Measurements from ENCODE around the gene STYXL1. TPM values are rescaled to one million over a fixed set of nuclear protein-coding genes. Genes with fewer than 3 reads are reported as not detected.
A peak's percentile ranks its signal among the peaks of the same experiment; 100 is the strongest.
"Not testable (repeated sequence)": the region's sequence is repeated elsewhere in the genome, so short reads cannot be mapped to it uniquely, and the experiment has no call there.

Gene STYXL1, protein sequence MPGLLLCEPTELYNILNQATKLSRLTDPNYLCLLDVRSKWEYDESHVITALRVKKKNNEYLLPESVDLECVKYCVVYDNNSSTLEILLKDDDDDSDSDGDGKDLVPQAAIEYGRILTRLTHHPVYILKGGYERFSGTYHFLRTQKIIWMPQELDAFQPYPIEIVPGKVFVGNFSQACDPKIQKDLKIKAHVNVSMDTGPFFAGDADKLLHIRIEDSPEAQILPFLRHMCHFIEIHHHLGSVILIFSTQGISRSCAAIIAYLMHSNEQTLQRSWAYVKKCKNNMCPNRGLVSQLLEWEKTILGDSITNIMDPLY
- total RNA-seq = 20.7 and 33.9 TPM in 2 replicates

GRCh38 chr7:76047811-76048667 is at the start of gene STYXL1, which contains the start of gene MDH2:
Gene STYXL1 (minus strand): TSS chr7:76048000. CDS start chr7:76030523, 17,477 bp downstream.
Gene MDH2 (plus strand): TSS chr7:76048106. CDS start chr7:76048161, 55 bp downstream.
- DNase-seq (ENCODE audit: low read depth in 2 of 2) = peak; percentile 97

- DNase-seq (ENCODE audit: low read depth in 2 of 2) = no peak
These were observed 48.1 kb upstream of the STYXL1 start for GRCh38 chr7:76095908-76096307.

DNA sequence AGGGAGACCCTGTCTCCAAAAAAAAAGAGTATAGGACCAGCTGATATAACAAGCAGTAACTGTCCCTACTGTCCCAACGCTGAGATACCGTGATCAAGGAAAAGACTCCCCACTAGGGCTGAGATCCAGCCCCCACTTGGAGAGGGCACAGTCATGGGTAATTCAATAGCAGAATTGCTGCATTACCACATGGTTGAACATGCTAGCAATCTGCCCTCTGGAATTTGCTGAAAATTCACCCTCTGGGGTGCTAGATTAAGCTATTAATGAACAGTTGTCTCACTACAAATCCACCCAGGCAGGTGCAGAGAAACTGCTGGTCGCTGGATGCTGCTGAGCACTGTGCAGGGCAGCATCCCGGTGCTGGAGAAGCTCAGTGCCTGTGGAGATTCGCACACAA is 46.5 kb upstream of the STYXL1 start:
- not testable (repeated sequence) for DNase-seq (ENCODE audit: low read depth in 2 of 2)

DNA sequence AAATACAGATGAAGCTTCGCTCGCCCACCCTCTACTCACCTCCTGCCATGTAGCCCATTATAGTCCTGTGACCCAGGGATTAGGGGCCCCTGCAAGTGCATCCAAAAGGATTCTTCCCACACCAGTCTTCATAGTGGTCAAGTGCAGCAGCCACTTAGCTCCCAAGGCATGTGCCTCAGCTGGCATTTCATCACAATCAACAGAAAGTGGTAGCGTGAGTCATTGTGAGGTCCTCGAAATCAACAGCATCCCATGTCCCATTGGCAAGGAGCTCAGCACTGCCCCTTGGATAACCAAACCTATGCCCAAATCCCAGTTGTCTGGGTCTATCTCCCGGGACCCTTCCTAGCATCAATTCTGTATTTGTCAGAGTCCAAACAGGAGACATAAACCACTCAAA is 45.7 kb upstream of the STYXL1 start:
- DNase-seq (ENCODE audit: low read depth in 2 of 2) = not testable (repeated sequence)

DNA sequence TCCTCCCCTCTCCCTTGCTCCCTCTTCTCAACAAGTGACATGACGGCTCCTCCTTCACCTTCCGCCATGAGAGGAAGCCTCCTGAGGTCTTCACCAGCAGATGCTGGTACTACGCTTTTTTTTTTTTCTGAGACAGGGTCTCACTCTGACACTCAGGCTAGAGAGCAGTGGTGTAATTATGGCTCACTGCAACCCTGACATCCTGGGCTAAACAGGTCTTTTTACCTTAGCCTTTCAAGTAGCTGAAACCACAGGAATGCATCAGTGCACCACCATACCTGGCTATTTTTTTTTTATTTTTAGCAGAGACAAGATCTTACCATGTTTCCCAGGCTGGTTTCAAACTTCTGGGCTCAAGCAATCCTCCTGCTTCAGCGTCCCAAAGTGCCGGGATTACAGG is 43.7 kb upstream of the STYXL1 start:
- DNase-seq (ENCODE audit: low read depth in 2 of 2) = no peak

- DNase-seq (ENCODE audit: low read depth in 2 of 2) = peak; percentile 18 to 86
These were observed 42.2 kb upstream of the STYXL1 start for GRCh38 chr7:76089865-76090475.

DNA sequence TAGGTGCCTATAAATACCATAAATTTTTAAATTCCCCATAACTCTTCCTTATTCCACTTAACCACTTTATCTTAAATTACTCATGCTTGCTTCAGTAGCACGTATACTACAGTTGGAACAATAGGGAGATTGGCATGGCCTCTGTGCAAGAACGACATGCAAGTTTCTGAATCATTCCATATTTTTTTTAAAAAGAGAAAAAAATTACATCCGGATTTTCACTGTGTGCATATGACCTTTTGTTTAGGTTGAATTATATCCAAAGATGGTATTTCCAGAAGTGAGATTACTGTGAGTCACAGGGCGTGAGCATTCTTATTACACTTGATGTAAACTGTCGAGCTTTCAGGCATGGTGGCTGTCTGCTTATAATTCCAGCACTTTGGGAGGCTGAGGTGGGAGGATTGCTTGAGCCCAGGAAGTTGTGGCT is 39.6 kb upstream of the STYXL1 start:
- DNase-seq (ENCODE audit: low read depth in 2 of 2) = peak; percentile 82 to 94

- peak in 1 of 2 donors; percentile 60 for DNase-seq (ENCODE audit: low read depth in 2 of 2)
These were observed 38.3 kb upstream of the STYXL1 start for GRCh38 chr7:76086070-76086469.

DNA sequence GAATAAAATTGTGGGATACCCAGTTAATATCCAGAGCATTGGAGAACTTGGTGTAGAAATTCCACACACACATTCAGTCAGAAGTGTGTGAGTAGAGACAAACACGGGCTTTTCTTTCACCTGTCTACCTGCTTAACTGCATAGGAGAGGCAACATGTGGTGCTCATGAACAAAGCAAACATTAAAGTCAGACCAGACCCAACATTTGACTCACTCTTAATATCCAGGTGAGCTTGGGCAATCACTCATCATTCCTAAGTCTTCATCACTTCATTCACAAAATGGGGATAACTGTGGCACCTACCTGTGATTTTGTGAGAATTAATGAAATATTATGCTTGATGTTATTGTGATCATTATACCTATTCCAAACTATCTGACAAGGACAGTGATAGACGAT is 36.3 kb upstream of the STYXL1 start:
- not testable (repeated sequence) for DNase-seq (ENCODE audit: low read depth in 2 of 2)

GRCh38 chr7:76080204-76080603 is 32.4 kb upstream of the STYXL1 start:
- no peak for DNase-seq (ENCODE audit: low read depth in 2 of 2)

GRCh38 chr7:76077435-76077834 is 29.6 kb upstream of the STYXL1 start:
- no peak for DNase-seq (ENCODE audit: low read depth in 2 of 2)

- no peak for DNase-seq (ENCODE audit: low read depth in 2 of 2)
These were observed 29.2 kb upstream of the STYXL1 start for GRCh38 chr7:76076995-76077394.

GRCh38 chr7:76074972-76075370 is 27.2 kb upstream of the STYXL1 start:
- peak in 1 of 2 donors; percentile 44 for DNase-seq (ENCODE audit: low read depth in 2 of 2)

DNA sequence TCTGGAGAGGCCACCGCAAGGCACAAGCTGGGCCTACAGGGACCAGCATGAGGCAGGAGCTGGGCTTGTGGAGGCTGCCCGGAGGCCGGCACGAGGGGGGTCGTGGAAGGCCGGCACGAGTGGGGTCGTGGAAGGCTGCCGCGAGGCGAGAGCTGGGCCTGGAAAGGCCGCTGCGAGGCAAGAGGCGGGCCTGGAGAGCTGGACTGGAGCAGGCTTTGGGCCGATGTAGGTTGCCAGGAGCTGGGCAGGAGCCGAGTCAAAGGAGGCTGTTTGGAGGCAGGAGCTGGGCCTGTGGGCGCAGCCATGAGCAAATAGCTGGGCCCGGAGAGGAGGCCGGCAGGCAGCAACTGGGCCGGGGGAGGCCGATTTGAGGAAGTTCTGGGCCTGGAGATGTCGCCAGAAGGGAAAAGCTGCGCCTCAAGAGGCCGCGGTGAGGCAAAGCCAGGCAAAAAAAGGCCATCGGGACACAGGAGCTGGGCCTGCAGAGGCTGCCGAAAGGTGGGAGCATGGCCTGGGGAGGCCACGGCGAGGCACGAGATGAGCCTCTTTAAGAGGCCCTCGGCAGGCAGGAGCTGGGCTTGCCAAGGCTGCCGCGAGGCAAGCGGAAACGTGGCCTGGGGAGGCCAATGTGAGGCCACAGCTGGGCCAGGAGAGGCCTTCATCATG is 26.6 kb upstream of the STYXL1 start:
- no peak for DNase-seq (ENCODE audit: low read depth in 2 of 2)

GRCh38 chr7:76073335-76073990 is 25.7 kb upstream of the STYXL1 start:
- DNase-seq (ENCODE audit: low read depth in 2 of 2) = no peak

DNA sequence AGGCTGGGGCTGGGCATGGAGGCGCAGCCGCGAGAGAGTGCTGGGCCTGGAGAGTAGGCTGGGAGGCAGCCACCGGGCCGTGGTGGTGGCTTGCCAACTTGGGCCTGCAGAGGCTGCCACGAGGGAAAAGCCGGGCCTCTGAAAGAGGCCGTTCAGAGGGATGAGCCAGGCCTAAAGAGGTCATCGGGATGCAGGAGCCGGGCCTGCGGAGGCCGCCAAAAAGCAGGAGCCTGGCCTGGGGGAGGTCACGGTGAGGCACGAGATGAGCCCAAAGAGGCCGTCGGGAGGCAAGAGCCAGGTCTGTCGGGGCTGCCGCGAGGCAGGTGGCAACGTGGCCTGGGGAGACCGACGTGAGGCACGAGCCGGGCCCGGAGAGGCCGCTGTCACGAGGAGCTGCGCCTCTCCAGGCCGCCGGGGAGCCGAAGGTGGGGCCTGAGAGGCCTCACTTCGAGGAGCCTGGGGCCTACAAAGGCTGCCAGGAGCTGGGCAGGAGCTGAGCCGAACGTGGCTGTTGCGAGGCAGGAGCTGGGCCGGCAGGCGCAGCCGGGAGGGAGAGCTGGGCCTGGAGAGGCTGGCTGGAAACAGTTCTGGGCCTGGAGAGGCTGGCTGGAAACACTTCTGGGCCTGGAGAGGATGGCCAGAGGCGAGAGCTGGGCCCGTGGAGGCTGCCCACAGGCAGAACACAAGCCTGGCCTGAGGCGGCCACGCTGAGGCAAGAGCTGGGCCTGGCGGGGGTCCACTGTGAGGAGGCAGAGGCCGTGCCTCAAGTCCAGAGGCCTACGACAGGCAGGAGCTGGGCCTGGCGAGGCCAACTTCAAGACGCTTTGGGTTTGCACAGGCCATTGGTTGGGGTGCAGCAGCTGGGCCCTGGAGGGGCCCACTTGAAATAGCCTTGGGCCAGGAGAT is 24.7 kb upstream of the STYXL1 start:
- DNase-seq (ENCODE audit: low read depth in 2 of 2) = no peak

DNA sequence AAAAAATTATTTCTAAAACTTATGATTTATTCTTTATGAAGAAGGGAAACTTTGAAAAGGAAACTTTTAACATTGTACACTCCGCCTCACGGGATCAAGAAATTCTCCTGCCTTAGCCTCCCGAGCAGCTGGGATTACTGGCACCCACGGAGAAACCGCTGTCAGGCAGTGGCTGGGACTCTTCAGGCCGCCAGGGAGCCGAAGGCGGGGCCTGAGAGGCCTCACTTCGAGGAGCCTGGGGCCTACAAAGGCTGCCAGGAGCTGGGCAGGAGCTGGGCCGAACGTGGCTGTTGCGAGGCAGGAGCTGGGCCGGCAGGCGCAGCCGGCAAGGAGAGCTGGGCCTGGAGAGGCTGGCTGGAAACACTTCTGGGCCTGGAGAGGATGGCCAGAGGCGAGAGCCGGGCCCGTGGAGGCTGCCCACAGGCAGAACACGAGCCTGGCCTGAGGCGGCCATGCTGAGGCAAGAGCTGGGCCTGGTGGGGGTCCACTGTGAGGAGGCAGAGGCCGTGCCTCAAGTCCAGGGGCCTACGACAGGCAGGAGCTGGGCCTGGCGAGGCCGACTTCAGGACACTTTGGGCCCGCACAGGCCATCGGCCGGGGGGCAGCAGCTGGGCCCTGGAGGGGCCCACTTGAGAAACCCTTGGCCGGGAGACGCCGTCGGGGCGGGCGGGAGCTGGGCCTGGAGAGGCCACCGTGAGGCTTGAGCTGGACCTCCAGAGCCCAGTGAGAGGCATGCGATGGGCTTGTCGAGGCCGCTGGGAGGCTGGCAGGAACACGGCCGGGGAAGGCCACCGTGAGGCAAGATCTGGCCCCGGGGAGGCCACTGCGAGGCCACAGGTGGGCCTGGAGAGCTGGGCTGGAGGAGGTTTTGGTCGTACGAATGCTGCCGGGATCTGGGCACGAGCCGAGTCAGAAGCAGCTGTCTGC is 23.8 kb upstream of the STYXL1 start:
- DNase-seq (ENCODE audit: low read depth in 2 of 2) = no peak

- peak in 1 of 2 donors; percentile 88 for DNase-seq (ENCODE audit: low read depth in 2 of 2)
These were observed 21.4 kb upstream of the STYXL1 start for GRCh38 chr7:76069238-76069638.
